Activated CD4-positive, alpha-beta T cell treated with anti-CD3 and anti-CD28 coated beads, Interleukin-2, amount 10 ng/mL, durations not matched to agents 7 days and 5 days (primary cell): Measurements from ENCODE around the gene NR2F1-AS1. TPM values are rescaled to one million over a fixed set of nuclear protein-coding genes. Genes with fewer than 3 reads are reported as not detected.
"Not testable (repeated sequence)": the region's sequence is repeated elsewhere in the genome, so short reads cannot be mapped to it uniquely, and the experiment has no call there.

Source experiments
- CTCF ChIA-PET: fragments of 350-600 bp; sonication (Branson Sonifier 250); formaldehyde crosslinking; loops from one replicate; lab custom pipeline; 2021; ENCODE audit warnings: antibody characterized with exemption; lab: Charles Lee
- POLR2A ChIA-PET: fragments of 350-600 bp; sonication (Branson Sonifier 250); formaldehyde crosslinking; loops from one replicate; lab custom pipeline; 2021; ENCODE audit warnings: antibody characterized with exemption; lab: Charles Lee
- DNase-seq: peaks from one replicate; pipeline ENCODE4 v3.0.0-alpha.2; 2020
- H3K27ac Mint-ChIP-seq: one replicate; pipeline ENCODE4 v1.8.0; 2021; ENCODE audit warnings: mild to moderate bottlenecking, moderate library complexity, mixed read lengths
- H3K27me3 Mint-ChIP-seq: one replicate; pipeline ENCODE4 v1.8.0; 2021; ENCODE audit warnings: mixed read lengths
- H3K36me3 Mint-ChIP-seq: one replicate; pipeline ENCODE4 v1.8.0; 2021; ENCODE audit warnings: low read depth, mixed read lengths
- H3K4me1 Mint-ChIP-seq: one replicate; pipeline ENCODE4 v1.8.0; 2021; ENCODE audit warnings: mixed read lengths
- H3K4me3 Mint-ChIP-seq: one replicate; pipeline ENCODE4 v1.8.0; 2021; ENCODE audit warnings: mild to moderate bottlenecking, moderate library complexity, mixed read lengths
- H3K9me3 Mint-ChIP-seq: one replicate; pipeline ENCODE4 v1.8.0; 2021; ENCODE audit warnings: mixed read lengths
- total RNA-seq, 2 experiments: library from RNA; stranded (reverse); gene quantifications; one replicate each; pipeline ENCODE4 v1.2.3, GENCODE V29; 2021

The NR2F1-AS1 gene
- total RNA-seq, 2 experiments from 2014 or later, result not detected

DNA sequence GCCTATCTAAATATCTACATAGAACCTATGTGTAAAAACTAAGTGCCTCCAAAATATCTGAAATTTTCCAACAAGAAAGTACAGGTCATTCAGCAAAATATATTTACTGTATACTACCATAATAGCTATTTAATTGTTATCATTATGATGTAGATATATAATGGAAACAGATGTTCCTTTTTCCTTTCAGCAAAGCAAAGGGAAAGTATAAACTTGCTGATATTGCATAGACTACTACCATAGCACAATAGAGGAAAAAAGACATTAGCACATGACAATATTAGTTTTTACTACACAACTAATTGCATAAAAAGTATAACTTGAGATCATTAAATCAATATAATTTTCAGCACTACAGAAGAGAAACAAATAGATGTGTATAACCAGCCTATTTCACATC is 14.9 kb downstream of the NR2F1-AS1 start:
- no peak overlapping the region for H3K27ac Mint-ChIP-seq
- DNase-seq, result no peak
- peaks cover 1% of the 10 kb centered on the region for H3K4me1 Mint-ChIP-seq
- CTCF ChIA-PET, result no interaction called here
- H3K36me3 Mint-ChIP-seq, result no peaks in the 10 kb centered on the region
- H3K4me3 Mint-ChIP-seq, result no peak overlapping the region
- peaks cover 39% of the 10 kb centered on the region for H3K27me3 Mint-ChIP-seq
- POLR2A ChIA-PET, result no interaction called here
- no peaks in the 10 kb centered on the region for H3K9me3 Mint-ChIP-seq

DNA sequence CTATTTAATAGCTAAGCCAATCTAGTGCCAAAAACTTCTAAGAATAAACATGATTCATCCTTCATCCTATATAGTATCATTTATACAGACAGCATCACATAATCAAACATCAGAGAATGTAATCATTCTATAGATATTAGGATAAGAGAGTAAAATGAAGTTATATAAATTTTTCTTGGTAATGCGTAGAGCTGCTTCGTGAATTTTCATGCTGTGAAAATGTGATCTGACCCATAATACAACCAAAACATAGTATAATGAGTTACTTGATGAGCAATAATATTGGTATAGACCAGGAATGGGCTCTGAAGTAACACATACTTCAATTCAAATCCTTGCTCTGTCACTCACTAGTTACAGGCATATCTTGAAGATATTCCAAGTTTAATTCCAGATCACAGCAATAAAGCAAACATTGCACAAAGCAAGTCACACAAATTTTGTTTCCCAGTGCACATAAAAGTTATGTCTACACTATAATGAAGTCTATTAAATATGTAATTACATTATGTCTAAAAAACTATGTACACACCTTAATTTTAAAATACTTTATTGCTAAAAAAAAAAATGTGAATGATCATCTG is 23.9 kb downstream of the NR2F1-AS1 start:
- POLR2A ChIA-PET, result interaction anchor here (0.7 kb wide), 1 partner anchor 22 kb away, joined by 4 read pairs; no protein-coding TSS in a partner anchor
- Mint-ChIP-seq H3K4me3 (no peak overlapping the region), H3K27me3 (peaks cover 14% of the 10 kb centered on the region), H3K4me1 (no peaks in the 10 kb centered on the region), H3K9me3 (no peaks in the 10 kb centered on the region), H3K27ac (no peak overlapping the region), H3K36me3 (no peaks in the 10 kb centered on the region)
- CTCF ChIA-PET, result interaction anchor here (0.6 kb wide), 1 partner anchor 62 kb away, joined by 3 read pairs; no protein-coding TSS in a partner anchor
- no peak for DNase-seq

- H3K27me3 Mint-ChIP-seq, H3K4me3 Mint-ChIP-seq, CTCF ChIA-PET, H3K36me3 Mint-ChIP-seq, DNase-seq, H3K27ac Mint-ChIP-seq, POLR2A ChIA-PET, H3K9me3 Mint-ChIP-seq, H3K4me1 Mint-ChIP-seq: not testable (repeated sequence)
Observed at GRCh38 chr5:93549594-93549993, 31.4 kb downstream of the NR2F1-AS1 start.

DNA sequence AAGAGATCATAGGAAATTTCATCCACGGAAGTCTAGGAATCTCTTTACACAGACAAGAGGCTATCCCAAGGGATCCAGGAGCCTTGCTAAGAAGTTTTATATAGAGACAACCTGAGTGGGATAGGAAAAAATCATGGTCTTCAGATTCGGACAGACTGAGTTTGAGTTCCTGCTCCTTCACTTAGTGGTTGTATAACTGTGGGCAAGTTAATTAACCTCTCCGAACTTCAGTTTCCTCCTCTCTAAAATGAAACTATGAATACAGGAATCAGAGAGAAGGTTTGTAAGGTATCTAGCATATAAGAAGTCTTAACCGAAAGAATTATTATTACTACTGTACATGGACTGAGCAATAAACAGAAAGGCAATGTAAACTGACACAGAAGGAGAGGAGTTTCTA is 35.1 kb downstream of the NR2F1-AS1 start:
- Mint-ChIP-seq H3K4me3 (no peak overlapping the region), H3K4me1 (no peaks in the 10 kb centered on the region), H3K27ac (no peak overlapping the region), H3K9me3 (no peaks in the 10 kb centered on the region), H3K27me3 (peaks cover 5% of the 10 kb centered on the region), H3K36me3 (no peaks in the 10 kb centered on the region)
- POLR2A ChIA-PET, result no interaction called here
- DNase-seq, result no peak
- CTCF ChIA-PET, result no interaction called here

DNA sequence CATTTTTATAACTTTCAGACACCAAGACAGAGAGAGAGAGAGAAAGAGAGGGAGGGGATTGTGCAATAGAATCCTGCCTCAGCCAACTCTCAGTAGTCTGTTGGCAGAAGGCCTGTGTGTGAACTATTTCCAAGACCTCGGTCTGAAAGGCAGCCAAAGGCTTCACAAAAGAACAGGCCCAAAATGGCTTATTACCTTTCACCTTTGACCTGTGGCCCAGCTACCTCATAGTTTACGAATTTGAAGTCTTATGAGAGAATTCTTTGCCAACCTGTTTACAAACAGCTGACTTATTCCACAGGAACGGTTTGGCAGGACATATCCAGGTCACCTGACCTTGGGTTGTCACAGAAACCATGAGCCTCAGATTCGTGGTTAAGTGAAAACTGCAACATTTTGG is 48.6 kb downstream of the NR2F1-AS1 start:
- DNase-seq, result no peak
- Mint-ChIP-seq H3K27ac (no peak overlapping the region), H3K4me1 (no peaks in the 10 kb centered on the region), H3K27me3 (no peaks in the 10 kb centered on the region), H3K36me3 (no peaks in the 10 kb centered on the region), H3K4me3 (no peak overlapping the region), H3K9me3 (no peaks in the 10 kb centered on the region)
- POLR2A ChIA-PET, result no interaction called here
- CTCF ChIA-PET, result no interaction called here

DNA sequence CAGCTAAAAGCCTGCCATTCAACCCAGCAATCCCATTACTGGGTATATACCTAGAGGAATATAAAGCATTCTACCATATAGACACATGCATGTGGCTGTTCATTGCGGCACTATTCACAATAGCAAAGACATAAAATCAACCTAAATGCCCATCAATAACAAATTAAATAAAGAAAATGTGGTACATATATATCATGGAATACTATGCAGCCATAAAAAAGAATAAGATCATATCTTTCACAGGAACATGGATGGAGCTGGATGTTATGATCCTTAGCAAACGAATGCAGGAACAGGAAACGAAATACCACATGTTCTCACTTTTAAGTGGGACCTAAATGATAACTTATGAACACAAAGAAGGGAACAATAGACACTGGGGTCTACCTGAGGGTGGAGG is 59.2 kb downstream of the NR2F1-AS1 start:
- POLR2A ChIA-PET, CTCF ChIA-PET, H3K36me3 Mint-ChIP-seq, H3K4me3 Mint-ChIP-seq, H3K4me1 Mint-ChIP-seq, DNase-seq, H3K27ac Mint-ChIP-seq, H3K27me3 Mint-ChIP-seq, H3K9me3 Mint-ChIP-seq: not testable (repeated sequence)

DNA sequence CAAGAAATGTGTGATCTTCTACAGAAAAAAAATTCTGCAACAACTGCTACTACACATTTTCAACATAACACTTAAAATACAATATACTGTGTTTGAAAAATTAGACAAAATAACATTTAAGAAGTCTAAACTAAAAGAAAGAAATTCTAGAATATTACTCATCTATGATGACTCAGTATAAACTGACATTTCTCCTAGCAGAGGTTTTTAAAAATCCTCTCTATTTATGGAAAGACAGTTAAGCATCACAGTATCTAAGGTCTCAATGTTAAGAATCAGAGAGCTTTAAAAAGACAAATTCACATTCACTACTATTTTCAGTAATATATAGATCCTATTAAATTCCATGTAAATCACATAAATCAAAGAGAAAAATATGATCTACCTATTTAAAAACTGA is 61.3 kb downstream of the NR2F1-AS1 start:
- H3K36me3 Mint-ChIP-seq, result no peaks in the 10 kb centered on the region
- H3K4me3 Mint-ChIP-seq, result no peak overlapping the region
- no peaks in the 10 kb centered on the region for H3K4me1 Mint-ChIP-seq
- no peak for DNase-seq
- CTCF ChIA-PET, result interaction anchor here (1.6 kb wide), 1 partner anchor 8 kb away, joined by 5 read pairs; no protein-coding TSS in a partner anchor
- POLR2A ChIA-PET, result no interaction called here
- peaks cover 5% of the 10 kb centered on the region for H3K9me3 Mint-ChIP-seq
- H3K27ac Mint-ChIP-seq, result no peak overlapping the region
- no peaks in the 10 kb centered on the region for H3K27me3 Mint-ChIP-seq

DNA sequence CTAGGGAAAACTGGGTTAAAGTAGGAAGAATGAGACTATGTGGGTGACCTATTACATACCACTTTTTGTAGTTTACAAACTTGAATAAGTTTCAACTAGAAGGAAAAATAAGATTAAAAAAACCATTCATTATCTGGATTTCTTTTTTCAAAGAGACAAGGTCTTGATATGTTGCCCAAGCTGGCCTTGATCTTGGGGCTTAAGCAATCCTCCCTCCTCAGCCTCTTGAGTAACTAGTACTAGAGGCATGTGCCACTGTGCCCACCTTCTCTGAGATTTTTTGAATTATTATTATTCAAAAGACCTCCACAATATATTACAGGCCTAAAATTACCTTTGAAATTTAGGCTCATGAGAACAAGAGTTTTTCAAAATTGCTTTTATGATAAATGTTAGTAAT is 63.2 kb downstream of the NR2F1-AS1 start:
- Mint-ChIP-seq H3K27me3 (no peaks in the 10 kb centered on the region), H3K27ac (no peak overlapping the region), H3K4me3 (no peak overlapping the region), H3K4me1 (no peaks in the 10 kb centered on the region), H3K36me3 (no peaks in the 10 kb centered on the region), H3K9me3 (peaks cover 5% of the 10 kb centered on the region)
- POLR2A ChIA-PET, result no interaction called here
- no peak for DNase-seq
- CTCF ChIA-PET, result no interaction called here

DNA sequence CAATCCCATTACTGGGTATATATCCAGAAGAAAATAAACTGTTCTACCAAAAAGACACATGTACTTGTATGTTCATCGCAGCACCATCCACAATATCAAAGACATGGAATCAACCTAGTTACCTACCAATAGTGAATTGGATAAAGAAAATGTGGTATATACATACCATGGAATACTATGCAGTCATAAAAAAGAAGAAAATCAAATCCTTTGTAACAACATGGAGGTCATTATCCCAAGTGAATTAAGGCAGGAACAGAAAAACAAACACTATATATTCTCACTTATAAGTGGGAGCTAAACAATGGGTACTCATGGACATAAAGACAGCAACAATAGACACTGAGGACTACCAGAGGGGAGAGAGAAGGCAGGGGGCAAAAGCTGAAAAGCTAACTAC is 67.7 kb downstream of the NR2F1-AS1 start:
- Mint-ChIP-seq H3K27me3 (no peaks in the 10 kb centered on the region), H3K27ac (no peak overlapping the region), H3K4me3 (no peak overlapping the region), H3K36me3 (no peaks in the 10 kb centered on the region), H3K4me1 (no peaks in the 10 kb centered on the region), H3K9me3 (no peaks in the 10 kb centered on the region)
- DNase-seq, result no peak
- ChIA-PET CTCF (no interaction called here), POLR2A (no interaction called here)

DNA sequence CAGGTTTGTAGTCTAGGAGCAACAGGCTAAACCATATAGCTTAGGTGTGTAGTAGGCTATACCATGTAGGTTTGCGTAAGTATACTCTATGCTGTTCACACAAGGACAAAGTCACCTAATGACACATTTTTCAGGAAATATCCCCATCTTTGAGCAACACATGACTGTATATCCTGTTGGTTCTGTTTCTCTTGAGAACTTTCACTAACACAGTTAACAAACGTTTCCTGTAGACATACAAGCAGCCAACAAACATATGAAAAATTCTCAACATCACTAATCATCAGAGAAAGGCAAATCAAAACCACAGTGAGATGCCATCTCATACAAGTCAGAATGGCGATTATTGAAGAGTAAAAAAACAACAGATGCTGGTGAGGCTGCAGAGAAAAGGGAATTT is 68.2 kb downstream of the NR2F1-AS1 start:
- H3K9me3 Mint-ChIP-seq, result no peaks in the 10 kb centered on the region
- ChIA-PET POLR2A (no interaction called here), CTCF (interaction anchor here (1.9 kb wide), 1 partner anchor 7 kb away, joined by 5 read pairs; no protein-coding TSS in a partner anchor)
- H3K27me3 Mint-ChIP-seq, result no peaks in the 10 kb centered on the region
- no peaks in the 10 kb centered on the region for H3K36me3 Mint-ChIP-seq
- H3K4me1 Mint-ChIP-seq, result no peaks in the 10 kb centered on the region
- no peak overlapping the region for H3K27ac Mint-ChIP-seq
- H3K4me3 Mint-ChIP-seq, result no peak overlapping the region
- DNase-seq, result no peak

- DNase-seq, result no peak
- ChIA-PET CTCF (interaction anchor here (0.9 to 1.9 kb wide), 2 partner anchors 9 kb away, joined by 3 to 5 read pairs; no protein-coding TSS in a partner anchor), POLR2A (no interaction called here)
- H3K4me1 Mint-ChIP-seq, result no peaks in the 10 kb centered on the region
- no peaks in the 10 kb centered on the region for H3K9me3 Mint-ChIP-seq
- no peaks in the 10 kb centered on the region for H3K36me3 Mint-ChIP-seq
- H3K27me3 Mint-ChIP-seq, result no peaks in the 10 kb centered on the region
- no peak overlapping the region for H3K4me3 Mint-ChIP-seq
- no peak overlapping the region for H3K27ac Mint-ChIP-seq
Observed at GRCh38 chr5:93511445-93511844, 69.6 kb downstream of the NR2F1-AS1 start.

DNA sequence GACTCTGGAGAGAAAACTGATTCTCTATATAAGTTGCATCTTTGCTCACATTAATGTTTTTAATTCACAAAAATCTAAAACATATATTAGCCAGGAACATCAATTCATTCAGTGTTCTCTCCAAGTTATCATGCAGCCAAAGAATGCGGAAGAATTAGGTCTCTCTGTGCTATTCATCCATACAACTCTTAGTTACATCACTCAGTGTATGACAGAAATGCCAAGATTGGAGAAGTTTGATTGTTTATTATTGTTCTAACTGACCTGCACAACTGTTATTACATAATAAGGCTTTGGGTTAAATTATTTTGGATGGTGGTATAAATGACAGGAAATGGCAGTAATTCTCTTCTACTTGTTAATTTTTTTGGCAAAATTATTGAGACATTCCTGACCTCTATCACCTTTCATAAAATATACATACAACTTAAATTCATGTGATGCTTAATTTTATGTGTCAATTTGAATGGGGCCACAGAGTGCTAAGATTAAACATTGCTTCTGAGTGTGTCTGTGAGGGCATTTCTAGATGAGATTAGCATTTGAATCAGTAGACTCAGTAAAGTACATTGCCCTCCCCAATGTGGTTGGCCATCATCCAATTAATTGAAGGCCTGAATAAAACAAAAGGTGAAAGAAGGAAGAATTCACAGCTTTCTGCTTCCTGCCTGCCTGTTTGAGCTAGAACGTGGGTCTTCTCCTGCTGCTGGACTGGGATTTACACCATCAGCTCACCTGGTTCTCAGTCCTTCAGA is 70.2 kb downstream of the NR2F1-AS1 start:
- no peaks in the 10 kb centered on the region for H3K9me3 Mint-ChIP-seq
- POLR2A ChIA-PET, result no interaction called here
- H3K4me3 Mint-ChIP-seq, result no peak overlapping the region
- no peaks in the 10 kb centered on the region for H3K4me1 Mint-ChIP-seq
- CTCF ChIA-PET, result interaction anchor here (0.9 to 1.9 kb wide), 2 partner anchors 9 kb away, joined by 3 to 5 read pairs; no protein-coding TSS in a partner anchor
- H3K36me3 Mint-ChIP-seq, result no peaks in the 10 kb centered on the region
- DNase-seq, result no peak
- no peaks in the 10 kb centered on the region for H3K27me3 Mint-ChIP-seq
- H3K27ac Mint-ChIP-seq, result no peak overlapping the region

- H3K36me3 Mint-ChIP-seq, DNase-seq, H3K4me3 Mint-ChIP-seq, CTCF ChIA-PET, H3K27me3 Mint-ChIP-seq, H3K9me3 Mint-ChIP-seq, H3K27ac Mint-ChIP-seq, POLR2A ChIA-PET, H3K4me1 Mint-ChIP-seq: not testable (repeated sequence)
Observed at GRCh38 chr5:93505553-93505952, 75.5 kb downstream of the NR2F1-AS1 start.
